HG02981 (cell line): ENCODE results near the gene LRRC2.
"Not testable (repeated sequence)": the region's sequence is repeated elsewhere in the genome, so short reads cannot be mapped to it uniquely, and the experiment has no call there.

ENCODE experiments used
- ATAC-seq: cut with Tn5 transposase; IDR thresholded peaks from one replicate; pipeline ENCODE4 v1.9.1; 2021; ENCODE audit warnings: mild to moderate bottlenecking, moderate library complexity; ENCODE audit not compliant: unreplicated experiment

Gene LRRC2

DNA sequence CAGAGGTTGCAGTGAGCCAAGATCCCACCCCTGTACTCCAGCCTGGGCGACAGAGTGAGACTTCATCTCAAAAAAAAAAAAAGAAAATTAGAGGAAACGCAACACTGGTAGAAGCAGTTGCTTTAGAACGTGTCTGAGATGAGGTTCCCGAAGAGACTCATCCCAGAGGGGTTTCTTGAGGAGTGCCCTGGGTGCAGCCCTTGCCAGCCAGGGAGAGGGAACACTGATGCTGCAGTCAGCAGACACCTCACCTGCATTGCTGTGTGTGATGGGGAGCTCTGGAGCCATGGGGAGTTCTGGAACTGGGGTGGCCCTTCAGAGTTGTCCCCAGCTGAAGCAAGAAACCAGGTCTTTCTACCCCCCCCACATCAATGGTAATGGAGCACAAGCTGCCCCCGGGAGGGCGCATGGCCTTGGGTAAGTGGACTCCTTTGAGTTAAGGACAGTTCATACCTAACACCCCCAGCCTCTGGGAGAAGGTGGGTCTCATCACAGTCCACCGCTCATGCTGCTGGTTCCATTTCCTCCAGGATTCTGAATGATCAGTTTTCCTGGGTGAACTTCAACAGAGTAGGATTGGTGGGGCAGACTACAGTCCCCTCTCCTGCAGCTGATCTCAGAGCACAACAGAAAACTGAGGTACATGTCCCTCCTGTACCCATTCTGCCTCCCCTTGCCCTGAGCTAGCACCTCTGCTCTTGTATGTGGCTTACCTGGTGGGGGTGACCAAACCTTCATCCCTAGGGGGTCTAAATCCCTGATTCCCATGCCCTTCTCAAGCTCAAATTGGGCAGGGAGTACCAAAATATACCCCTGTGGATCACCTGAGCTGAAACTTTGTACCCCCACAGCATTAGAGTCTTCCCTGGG lies 18.7 kb upstream of the LRRC2 start:
- ATAC-seq = no peak

DNA sequence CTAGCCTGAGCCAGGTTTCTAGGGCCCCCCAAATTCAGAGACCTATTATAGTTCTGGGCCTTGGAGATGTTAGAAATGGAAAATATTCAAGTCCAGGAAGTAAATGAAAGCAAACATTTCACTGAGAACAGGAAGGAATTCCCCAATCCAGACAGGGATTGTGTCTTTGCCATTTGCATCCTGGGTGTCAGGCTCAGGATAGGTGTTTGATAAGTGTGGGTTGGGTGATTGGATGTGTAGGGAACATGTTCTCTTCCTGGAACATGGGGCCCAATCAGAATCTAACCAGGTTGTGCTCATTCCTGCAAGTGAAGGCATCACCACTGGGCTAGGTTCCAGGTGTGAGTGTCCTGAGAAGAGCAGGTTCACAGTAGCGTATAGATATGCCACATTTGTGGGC lies 14.6 kb upstream of the LRRC2 start:
- no peak for ATAC-seq

DNA sequence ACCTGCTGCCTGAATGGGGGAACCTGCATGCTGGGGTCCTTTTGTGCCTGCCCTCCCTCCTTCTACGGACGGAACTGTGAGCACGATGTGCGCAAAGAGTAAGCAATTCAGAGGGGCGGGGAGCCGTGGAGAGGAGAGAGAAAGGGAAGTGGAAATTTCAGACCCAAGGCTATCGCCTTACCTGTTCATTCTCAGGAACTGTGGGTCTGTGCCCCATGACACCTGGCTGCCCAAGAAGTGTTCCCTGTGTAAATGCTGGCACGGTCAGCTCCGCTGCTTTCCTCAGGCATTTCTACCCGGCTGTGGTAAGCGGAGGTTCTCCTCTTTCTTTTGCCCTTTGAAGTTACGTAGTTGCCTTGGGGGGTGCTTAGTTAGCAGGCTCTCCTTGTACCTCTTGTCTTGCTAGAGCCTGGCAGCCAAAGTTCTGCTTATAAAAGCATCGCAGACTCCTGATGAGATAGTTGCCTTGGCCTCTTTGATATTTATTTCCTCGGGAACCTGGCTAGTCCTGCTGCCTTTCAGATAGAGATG lies 13.7 kb upstream of the LRRC2 start:
- no peak for ATAC-seq

DNA sequence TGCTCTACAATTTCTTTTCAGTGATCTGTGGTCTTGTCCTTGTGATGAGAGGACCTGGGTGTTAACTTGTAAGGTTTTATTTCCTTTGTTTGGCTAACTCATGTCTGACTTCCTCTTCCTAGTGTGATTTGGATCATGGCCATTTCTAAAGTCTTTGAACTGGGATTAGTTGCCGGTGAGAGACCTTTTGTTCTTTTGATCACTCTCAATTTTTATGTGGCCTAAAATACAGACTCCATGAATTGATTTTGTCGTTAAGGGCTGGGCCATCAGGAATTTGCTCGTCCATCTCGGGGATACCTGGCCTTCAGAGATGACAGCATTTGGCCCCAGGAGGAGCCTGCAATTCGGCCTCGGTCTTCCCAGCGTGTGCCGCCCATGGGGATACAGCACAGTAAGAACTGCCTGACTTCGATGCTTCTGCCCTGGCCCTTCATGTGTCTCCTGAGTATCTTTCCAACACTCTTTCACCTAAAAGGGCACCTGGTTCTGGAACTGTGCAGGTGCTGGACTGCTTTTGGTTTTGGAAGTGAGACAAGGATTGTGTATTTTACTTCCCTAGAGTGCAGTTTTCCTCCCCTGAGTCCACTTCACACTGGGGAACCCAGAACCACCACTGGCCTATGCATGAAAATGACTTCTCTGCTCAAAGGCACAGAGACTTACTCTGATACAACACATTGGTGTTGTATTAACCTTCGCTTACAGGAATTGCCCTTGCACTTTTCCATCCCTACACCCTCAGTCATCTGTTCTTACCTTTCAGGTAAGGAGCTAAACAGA lies 13.1 kb upstream of the LRRC2 start:
- ATAC-seq = no peak

DNA sequence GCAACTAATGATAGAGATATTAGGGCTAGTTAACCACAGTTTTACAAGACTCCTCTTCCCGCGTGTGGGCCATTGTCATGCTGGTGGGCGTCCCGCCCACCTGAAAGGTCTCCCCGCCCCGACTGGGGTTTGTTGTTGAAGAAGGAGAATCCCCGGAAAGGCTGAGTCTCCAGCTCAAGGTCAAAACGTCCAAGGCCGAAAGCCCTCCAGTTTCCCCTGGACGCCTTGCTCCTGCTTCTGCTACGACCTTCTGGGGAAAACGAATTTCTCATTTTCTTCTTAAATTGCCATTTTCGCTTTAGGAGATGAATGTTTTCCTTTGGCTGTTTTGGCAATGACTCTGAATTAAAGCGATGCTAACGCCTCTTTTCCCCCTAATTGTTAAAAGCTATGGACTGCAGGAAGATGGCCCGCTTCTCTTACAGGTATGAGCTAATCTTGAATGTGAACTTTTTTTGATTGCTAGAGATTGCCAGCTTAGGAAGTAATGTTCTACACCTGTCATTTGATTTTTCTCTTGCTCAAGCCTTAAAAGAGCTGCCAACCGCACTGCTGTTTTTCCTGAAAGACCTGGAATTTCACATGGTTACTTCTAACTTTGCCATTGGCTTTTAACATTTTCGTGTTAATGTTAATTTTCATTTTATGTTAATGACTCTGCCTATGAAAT lies 11.6 kb upstream of the LRRC2 start:
- not testable (repeated sequence) for ATAC-seq

DNA sequence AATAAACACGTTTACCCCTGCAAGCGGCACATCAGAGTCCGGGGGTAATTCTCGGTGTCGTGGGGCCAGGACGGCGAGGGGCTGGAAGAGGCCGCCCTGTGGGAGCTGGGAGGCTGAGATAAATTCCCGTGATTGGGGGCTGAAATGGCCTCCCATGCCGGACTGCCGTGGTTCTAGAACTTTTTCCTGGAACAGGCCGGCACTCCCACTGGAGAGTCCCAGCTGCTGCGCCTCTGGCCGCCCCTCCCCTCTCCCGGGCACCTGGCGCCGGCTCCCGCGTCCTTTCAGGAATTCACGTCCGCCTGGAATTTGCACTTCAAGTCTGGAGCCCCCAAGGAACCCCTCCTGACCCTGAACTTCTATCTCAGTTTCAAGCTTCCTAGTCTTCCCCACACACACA lies 10.8 kb upstream of the LRRC2 start:
- ATAC-seq = no peak

DNA sequence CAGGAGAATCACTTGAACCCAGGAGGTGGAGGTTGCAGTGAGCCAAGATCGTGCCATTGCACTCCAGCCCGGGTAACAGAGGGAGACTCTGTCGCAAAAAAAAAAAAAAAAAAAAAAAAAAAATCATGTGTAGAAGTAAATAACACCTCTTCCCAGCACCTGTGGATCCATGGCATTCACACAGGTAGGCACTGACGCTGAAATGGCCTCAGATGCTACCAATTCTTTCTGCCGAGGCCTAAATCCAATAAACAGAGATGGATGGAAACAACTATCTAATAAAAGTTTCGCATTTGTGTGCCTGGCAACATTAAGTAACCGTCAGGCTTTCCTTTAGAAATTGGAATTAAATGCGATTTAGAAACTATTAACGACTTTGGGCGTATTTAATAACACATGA lies 10.3 kb upstream of the LRRC2 start:
- ATAC-seq = no peak

DNA sequence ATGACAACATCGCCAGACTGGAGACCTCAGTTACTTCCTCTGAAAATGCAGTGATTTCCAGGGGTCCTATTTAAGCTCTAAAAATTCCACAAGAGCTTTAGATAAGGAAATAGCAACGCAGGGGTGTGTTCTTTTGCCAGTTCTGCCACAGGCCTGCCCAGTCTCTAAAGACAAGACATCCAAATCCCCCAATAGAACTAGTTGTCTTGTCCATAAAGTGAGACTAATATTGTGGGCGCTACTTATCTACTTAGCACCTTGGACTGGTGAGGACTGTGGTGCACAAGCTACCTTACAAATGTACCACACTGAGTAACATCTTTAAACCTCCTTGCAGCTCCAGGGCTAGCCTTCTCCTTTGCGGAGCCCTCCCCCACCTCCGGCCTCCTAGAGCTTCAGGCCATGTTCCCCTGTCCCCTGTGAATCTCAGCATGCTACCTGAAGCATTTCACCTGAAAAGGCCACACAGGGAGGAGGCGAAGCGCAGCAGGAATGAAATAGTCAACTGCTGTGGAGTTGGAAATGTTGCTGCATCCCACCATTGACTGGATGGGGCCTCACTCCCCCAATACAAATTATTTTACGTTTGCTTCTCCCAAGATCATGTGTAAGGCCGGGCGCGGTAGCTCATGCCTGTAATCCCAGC lies 9.6 kb upstream of the LRRC2 start:
- ATAC-seq = no peak

DNA sequence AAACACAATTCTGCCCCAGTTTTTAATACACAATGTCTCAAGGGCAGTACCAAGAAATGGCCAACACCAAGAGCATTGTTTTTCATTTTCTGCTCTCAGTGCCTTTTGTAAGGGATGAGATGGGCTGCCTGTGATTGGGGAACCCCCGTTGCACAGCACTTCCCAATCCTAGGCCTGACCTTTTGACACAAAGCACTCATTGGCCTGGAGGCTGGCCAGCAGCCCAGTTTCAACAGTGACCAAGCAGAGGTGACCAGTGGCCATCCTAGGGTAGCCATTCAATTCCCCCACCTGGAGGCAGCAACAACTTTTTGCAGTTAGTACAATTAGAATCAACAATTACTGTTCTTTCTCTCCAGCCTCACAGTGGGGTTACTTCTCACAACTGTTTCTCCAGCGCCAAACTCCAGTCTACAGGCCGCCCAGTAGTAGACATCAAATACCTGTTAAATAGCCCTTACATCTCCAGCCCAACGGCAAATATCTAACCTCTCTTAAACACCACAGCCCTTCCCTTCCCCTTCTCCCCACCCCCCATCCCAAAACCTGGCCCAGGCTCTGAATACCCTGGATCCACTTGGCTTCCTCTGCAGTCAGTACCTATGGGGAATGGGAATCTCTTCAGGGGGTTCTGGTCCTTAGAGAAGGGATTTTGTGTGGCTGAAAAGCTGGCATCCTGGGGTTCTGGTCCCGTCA lies 8.9 kb upstream of the LRRC2 start:
- no peak for ATAC-seq

DNA sequence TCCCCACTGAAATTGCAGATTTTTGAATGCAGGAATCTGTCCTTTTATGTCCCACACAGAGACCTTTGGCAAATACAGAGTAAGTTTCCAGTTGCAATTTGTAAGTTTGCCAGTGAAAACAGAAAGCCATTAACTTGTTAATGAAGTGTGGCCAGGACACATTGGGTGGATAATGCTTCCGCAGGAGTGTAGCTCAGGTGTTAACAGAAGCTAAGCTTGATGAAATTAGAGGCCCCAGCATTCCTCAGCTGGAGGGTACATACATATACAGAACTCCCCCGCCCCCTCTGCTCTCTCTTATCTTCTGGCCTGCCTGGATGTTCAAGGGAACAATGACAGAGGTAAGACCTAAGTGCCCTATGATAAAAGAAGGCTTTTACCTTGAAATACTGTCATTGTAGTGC lies 8.1 kb upstream of the LRRC2 start:
- ATAC-seq = no peak

DNA sequence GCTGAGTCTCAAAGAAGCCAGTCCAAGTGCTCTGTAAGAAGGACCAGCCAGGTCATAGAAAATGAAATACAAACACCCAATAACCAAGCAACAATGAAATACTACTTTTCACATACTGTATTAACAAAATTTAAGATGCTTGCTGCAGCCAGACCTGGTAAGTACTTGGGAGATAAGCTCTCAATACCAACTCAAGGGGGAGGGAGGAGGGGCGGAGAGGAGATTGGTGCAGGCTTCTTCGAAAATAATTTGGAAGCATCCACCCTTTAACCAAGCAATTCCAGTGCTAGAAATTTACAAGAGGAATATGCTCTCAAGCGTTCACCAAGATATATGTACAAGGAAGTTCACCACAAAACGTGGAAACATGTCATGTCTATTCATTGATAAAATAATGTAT lies 7.6 kb upstream of the LRRC2 start:
- ATAC-seq = no peak

DNA sequence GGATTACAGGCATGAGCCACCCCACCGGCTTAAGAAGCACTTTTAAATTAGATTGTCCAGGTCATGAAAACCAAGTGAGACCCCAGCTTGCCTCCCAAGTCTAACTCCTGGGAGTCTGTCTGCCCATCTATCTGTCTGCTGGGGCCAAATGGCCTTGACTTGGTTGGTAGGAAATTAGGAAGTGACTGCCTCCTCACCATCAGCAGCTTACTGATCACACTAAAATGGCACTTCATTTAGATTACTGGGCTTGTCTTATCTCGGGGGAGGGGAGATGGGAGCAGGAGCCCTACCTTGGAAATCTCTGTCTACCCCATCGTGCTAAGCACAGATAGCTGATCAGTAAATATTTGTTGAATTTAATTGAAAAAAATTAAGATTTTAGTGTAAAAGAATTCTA lies 5.6 kb upstream of the LRRC2 start:
- ATAC-seq = no peak

DNA sequence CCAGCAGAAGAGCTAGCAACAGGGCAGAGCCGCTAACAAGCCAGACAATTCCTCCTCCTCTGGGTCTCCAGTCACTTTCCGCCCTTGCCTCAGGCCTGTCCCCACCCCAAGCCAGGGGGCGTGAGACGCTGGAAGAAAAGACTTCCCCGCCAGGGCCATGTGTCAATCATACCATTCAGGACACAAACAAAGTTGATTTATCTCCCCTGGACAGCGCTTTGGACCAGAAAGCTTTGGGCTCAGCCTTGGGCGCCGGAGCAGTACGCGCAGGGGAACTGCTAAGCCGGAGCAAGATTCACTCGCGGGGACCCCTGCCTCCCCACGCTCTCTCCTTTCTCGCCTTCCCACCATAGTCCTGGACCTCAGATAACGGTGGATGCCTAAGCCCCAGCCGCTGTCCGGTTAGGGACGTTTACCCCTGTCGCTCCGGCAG lies 479 bp downstream of the LRRC2 start:
- ATAC-seq = no peak

DNA sequence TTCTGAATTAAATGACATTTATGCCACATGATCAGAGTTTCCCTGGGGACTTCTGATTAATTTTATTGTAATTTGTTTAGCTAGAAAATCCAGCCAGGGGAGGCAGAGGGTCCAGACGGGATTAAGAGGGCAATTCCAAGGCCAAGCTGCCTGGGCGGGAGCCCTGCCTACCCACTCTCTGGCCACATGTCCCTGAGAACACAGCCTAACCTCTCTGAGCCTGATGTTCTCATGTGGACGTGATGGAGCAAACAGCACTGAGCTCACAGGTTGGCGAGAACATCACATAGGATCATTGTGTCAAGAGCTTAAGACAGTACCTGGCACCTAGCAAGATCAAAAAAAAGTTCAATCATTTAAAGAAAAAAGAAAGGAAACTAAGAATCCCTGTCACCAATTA lies 1.0 kb downstream of the LRRC2 start:
- ATAC-seq = no peak

DNA sequence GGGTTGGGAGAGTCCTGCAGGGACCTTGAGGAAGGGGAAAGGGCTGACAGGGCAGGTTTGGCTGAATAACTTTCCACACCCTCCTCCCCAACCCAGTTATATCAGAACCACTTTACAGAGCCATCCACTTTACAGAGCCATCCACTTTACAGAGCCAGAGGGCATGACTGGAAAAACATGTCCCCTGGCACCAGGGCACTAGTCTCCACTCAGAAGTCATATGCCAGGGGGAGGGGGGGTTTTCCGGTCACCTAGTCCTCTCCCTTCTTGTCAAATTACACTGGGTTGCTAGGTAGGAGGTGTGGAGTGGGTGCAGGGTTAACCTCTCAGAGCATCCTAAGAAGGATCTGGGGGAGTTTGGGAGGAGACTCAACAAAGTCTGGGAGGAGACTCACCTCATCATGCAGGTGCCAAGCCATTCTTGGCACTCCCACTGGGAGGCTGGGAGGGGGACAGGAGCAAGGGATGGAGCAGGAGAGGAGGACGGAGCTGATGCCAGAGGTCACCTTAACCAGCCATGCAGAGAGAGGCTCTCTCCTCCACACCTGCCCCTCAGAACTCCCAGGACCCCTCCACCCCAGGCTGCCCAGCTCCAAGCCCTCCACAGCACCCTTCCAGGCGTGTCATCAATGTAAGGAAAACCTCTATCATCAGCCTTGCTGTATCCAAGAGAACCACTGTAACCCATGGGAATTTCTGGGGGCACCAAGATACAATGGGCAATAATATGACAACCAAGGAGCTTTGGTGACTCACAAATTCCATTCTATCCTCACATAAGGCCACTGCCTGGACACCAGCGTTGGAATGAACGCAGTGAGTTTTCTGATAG lies 1.7 kb downstream of the LRRC2 start:
- ATAC-seq = no peak

DNA sequence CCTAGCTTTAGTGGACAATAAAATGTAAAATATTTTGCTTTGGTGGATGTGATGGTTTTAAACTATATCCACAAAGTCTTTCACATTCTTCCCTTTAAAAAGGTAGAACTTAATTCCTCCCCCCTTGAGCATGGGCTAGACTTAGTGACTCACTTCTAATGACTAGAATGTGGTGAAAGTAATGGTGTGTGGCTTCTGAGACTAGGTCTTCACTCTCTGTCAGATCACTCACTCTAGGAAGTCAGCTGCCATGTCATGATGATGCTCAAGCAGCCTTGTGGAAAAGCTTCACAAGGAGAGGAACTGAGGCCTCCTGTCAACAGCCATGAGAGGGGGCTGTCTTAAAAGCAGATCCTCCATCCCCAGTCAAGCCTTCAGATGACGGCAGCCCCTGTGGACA lies 4.2 kb downstream of the LRRC2 start:
- no peak for ATAC-seq

DNA sequence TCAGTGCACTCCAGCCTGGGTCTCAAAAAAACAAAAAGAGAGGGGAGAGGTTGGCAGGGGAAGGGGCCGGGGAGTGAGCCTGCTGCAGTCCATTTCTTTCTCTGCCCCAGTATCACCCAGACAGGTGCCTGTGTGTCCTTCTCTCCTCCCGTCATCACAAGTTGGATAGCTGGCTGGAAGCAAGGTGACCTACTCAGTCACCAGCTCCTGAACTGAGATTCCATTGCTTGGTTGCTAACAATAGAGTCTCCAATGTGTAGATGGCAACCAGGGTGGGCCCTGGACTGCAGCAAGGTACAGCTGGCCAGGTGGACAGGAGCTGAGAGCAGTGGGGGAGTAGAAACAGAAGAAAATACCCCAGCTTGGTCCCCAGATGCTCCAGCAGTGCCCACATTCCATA lies 4.6 kb downstream of the LRRC2 start:
- ATAC-seq = no peak

DNA sequence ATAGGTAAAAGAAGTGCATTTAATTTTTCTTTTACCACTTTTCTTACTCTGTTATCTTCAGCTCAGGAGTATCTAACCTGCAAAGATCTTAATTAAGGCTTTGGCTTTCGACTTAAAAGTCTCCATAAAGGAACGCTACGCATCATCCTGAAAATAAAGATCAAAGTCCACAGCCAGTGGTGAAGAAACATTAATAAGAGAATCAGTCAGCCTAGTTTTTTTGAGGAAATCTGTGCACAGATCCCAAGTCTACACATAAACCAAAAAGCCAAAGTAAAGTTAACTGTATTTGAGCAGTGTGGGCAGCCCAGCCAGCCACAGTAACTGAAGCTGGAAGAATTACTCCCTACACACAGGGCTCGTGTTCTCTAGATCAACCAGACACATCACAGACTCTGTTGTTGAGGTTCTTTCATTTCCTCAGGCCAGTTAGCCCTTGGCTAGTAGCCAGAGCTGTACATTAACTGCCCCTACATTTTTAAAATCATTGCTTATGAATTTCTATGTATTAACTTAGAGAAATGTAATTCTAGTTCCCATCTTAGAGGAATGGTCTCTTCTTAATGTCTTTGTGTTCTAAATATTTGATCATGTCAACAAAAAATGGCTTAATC lies 6.9 kb downstream of the LRRC2 start:
- ATAC-seq = no peak
